Measurements from ENCODE around the gene C6orf15.

- TF ChIP-seq CTCF (IDR thresholded peaks at IDR 0.05; ENCODE audit: low read length) (no peak), EZH2 (IDR thresholded peaks at IDR 0.05; ENCODE audit: borderline replicate concordance, low read length) (no peak)
These were observed 36.8 kb downstream of the C6orf15 start for GRCh38 chr6:31075528-31075927.
